Loucy (cell line): Measurements from ENCODE around the gene DCAF6.

ENCODE experiments used
- CTCF ChIP-seq: fragments of 200-600 bp; sonication (generic); conservative IDR thresholded peaks from 2 replicates; pipeline ENCODE4 v1.5.1; 2014; ENCODE audit warnings: mild to moderate bottlenecking, antibody characterized with exemption, low read length
- EZH2phosphoT487 ChIP-seq: fragments of 200-600 bp; IDR thresholded peaks from 2 replicates; pipeline ENCODE4 v1.6.1; 2018; ENCODE audit warnings: antibody characterized with exemption, mild to moderate bottlenecking, moderate library complexity, borderline replicate concordance

- TF ChIP-seq CTCF (no peak), EZH2phosphoT487 (no peak)
Measured at GRCh38 chr1:168050880-168051279, 114.4 kb downstream of the DCAF6 start.
